ENCODE measurements around the gene GP9. TPM values are rescaled to one million over a fixed set of nuclear protein-coding genes. Genes with fewer than 3 reads are reported as not detected.

Gene GP9
- total and polyA plus RNA-seq, 2 experiments from 2014 or later: not detected

Other genes with a start within 250 kb of the GP9 start
- 26.0 and 33.8 TPM in 2 replicates for gene ACAD9, start 181.2 kb upstream of the GP9 start, total RNA-seq
- 29.7 and 32.0 TPM in 2 replicates for gene ACAD9, start 181.2 kb upstream of the GP9 start, polyA plus RNA-seq
- 0.17 and 1.3 TPM in 2 replicates for gene CFAP92, start 66.7 kb upstream of the GP9 start, total RNA-seq
- 0.35 and 1.0 TPM in 2 replicates for gene CFAP92, start 66.7 kb upstream of the GP9 start, polyA plus RNA-seq
- gene EFCC1, start 59.5 kb upstream of the GP9 start, total RNA-seq: 0.23 and 0.76 TPM in 2 replicates
- 0.11 and 0.50 TPM in 2 replicates for gene EFCC1, start 59.5 kb upstream of the GP9 start, polyA plus RNA-seq
- gene RAB43, start 61.0 kb downstream of the GP9 start, total RNA-seq: 22.2 and 23.5 TPM in 2 replicates
- gene RAB43, start 61.0 kb downstream of the GP9 start, polyA plus RNA-seq: 23.2 and 27.1 TPM in 2 replicates
- 20.1 and 23.0 TPM in 2 replicates for gene ISY1, start 100.3 kb downstream of the GP9 start, total RNA-seq
- gene ISY1, start 100.3 kb downstream of the GP9 start, polyA plus RNA-seq: 35.8 and 38.8 TPM in 2 replicates
- 289 and 295 TPM in 2 replicates for gene CNBP, start 123.1 kb downstream of the GP9 start, total RNA-seq
- gene CNBP, start 123.1 kb downstream of the GP9 start, polyA plus RNA-seq: 308 and 316 TPM in 2 replicates
- 167 and 169 TPM in 2 replicates for gene COPG1, start 188.8 kb downstream of the GP9 start, total RNA-seq
- 176 and 185 TPM in 2 replicates for gene COPG1, start 188.8 kb downstream of the GP9 start, polyA plus RNA-seq
- gene HMCES, start 218.1 kb downstream of the GP9 start, total RNA-seq: 16.8 and 20.1 TPM in 2 replicates
- gene HMCES, start 218.1 kb downstream of the GP9 start, polyA plus RNA-seq: 30.0 and 34.3 TPM in 2 replicates